Activated T-helper 1 cell treated with Interleukin-2 at 50 U/mL for 16 hours (primary cell): ENCODE results near the gene PRSS56.

Experiments used
- DNase-seq: peaks from one replicate; pipeline ENCODE4 v3.0.0-alpha.2; 2020; ENCODE audit warnings: low read depth

Gene PRSS56

GRCh38 chr2:232502511-232502910 is 17.7 kb upstream of the PRSS56 start:
- DNase-seq: no peak

- no peak for DNase-seq
Measured at GRCh38 chr2:232502911-232503808, 17.0 kb upstream of the PRSS56 start.

- no peak for DNase-seq
Measured at GRCh38 chr2:232503809-232504323, 16.3 kb upstream of the PRSS56 start.

GRCh38 chr2:232504438-232504837 is 15.8 kb upstream of the PRSS56 start:
- DNase-seq: no peak

- DNase-seq: no peak
Measured at GRCh38 chr2:232505856-232506255, 14.3 kb upstream of the PRSS56 start.

- DNase-seq: no peak
Measured at GRCh38 chr2:232506709-232507108, 13.5 kb upstream of the PRSS56 start.

- no peak for DNase-seq
Measured at GRCh38 chr2:232508251-232508650, 11.9 kb upstream of the PRSS56 start.

GRCh38 chr2:232511336-232511890 is 8.8 kb upstream of the PRSS56 start:
- DNase-seq: no peak

- no peak for DNase-seq
Measured at GRCh38 chr2:232512602-232513001, 7.6 kb upstream of the PRSS56 start.

- DNase-seq: no peak
Measured at GRCh38 chr2:232513353-232513752, 6.8 kb upstream of the PRSS56 start.

- DNase-seq: no peak
Measured at GRCh38 chr2:232515639-232516038, 4.5 kb upstream of the PRSS56 start.

GRCh38 chr2:232516551-232516950 is 3.6 kb upstream of the PRSS56 start:
- DNase-seq: no peak

- DNase-seq: no peak
Measured at GRCh38 chr2:232518844-232519243, 1.3 kb upstream of the PRSS56 start.

GRCh38 chr2:232520489-232520888 is 301 bp downstream of the PRSS56 start:
- no peak for DNase-seq

GRCh38 chr2:232521098-232521497 is 910 bp downstream of the PRSS56 start:
- no peak for DNase-seq

- DNase-seq: peak; percentile 41
Measured at GRCh38 chr2:232521959-232522622, 1.9 kb downstream of the PRSS56 start.

- no peak for DNase-seq
Measured at GRCh38 chr2:232522623-232523401, 2.6 kb downstream of the PRSS56 start.

- DNase-seq: no peak
Measured at GRCh38 chr2:232523402-232523681, 3.2 kb downstream of the PRSS56 start.

GRCh38 chr2:232523682-232524597 is 3.8 kb downstream of the PRSS56 start:
- DNase-seq: no peak

GRCh38 chr2:232524771-232525170 is 4.6 kb downstream of the PRSS56 start:
- DNase-seq: no peak

- DNase-seq: no peak
Measured at GRCh38 chr2:232525199-232525598, 5.0 kb downstream of the PRSS56 start.
